Chondrocyte (in vitro differentiated cells): ENCODE data around the gene NRSN2. TPM values are rescaled to one million over a fixed set of nuclear protein-coding genes. Genes with fewer than 3 reads are reported as not detected.
"Not testable (repeated sequence)": the region's sequence is repeated elsewhere in the genome, so short reads cannot be mapped to it uniquely, and the experiment has no call there.

Source experiments
- DNase-seq: peaks from one replicate; pipeline ENCODE4 v3.0.0; 2021; ENCODE audit warnings: mixed read lengths, low spot score
- H3K27ac Mint-ChIP-seq: one replicate; pipeline ENCODE4 v1.8.0; 2021; ENCODE audit warnings: mild to moderate bottlenecking, moderate library complexity, mixed read lengths; ENCODE audit not compliant: unreplicated experiment
- H3K27me3 Mint-ChIP-seq: 2 replicates; pipeline ENCODE4 v1.8.0; 2021; ENCODE audit warnings: low read depth, mixed read lengths
- H3K36me3 Mint-ChIP-seq: 2 replicates; pipeline ENCODE4 v1.8.0; 2021; ENCODE audit warnings: low read depth, mixed read lengths
- H3K4me1 Mint-ChIP-seq: 2 replicates; pipeline ENCODE4 v1.8.0; 2021; ENCODE audit warnings: low read depth, mild to moderate bottlenecking, mixed read lengths
- H3K4me3 Mint-ChIP-seq: one replicate; pipeline ENCODE4 v1.8.0; 2021; ENCODE audit warnings: mild to moderate bottlenecking, moderate library complexity, mixed read lengths; ENCODE audit not compliant: unreplicated experiment
- H3K9me3 Mint-ChIP-seq: 2 replicates; pipeline ENCODE4 v1.8.0; 2021; ENCODE audit warnings: low read depth, mixed read lengths
- CTCF ChIP-seq: fragments of 200-600 bp; sonication (generic); IDR thresholded peaks from 2 replicates; pipeline ENCODE4 v1.5.0; 2021; ENCODE audit warnings: antibody characterized with exemption, mild to moderate bottlenecking, moderate library complexity
- total RNA-seq: library from RNA; stranded (reverse); gene quantifications from 3 replicates; pipeline ENCODE4 v1.2.1, GENCODE V29; 2021

Gene NRSN2
- total RNA-seq, 1 donor from 2014 or later, result 77.1 TPM

DNA sequence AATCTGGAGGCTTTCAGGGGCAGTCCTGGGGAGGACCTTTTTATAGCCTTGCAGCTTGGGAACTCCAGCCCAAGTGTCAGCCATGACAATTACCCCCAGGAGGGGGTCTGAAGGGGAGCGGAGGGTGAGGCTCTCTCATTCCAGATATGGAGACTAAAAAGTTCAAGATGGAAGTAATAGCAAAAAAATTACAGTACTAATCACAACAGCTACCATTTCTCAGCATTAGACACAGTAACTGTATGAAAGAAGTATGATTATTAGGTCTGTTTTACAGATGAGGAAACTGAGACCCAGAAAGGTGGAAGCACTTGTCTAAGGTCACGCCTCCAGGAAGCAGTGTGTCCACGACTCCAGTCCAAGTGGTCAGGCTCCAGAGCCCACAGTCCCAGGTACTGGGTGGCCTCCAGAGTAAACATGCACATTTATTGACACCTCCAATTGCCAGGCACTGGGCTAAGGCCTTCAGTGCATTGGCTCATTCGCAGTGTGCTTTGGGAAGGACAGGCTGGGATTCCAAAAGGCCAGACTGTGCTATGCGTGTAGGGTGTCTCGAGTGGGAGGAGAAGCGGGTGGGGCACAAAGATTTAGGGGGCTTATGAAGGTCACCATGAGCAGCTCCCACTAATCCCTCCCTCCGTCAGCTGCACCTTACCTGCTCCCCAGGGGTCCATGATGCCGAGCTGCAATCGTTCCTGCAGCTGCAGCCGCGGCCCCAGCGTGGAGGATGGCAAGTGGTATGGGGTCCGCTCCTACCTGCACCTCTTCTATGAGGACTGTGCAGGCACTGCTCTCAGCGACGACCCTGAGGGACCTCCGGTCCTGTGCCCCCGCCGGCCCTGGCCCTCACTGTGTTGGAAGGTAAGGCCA is 2.3 kb downstream of the NRSN2 start:
- TF ChIP-seq CTCF, result no peak
- DNase-seq, result no peak
- Mint-ChIP-seq H3K36me3 (peaks cover 6% of the 10 kb centered on the region), H3K27me3 (no peaks in the 10 kb centered on the region), H3K9me3 (no peaks in the 10 kb centered on the region), H3K4me3 (no peak overlapping the region), H3K4me1 (peaks cover 14% of the 10 kb centered on the region), H3K27ac (no peak overlapping the region)

DNA sequence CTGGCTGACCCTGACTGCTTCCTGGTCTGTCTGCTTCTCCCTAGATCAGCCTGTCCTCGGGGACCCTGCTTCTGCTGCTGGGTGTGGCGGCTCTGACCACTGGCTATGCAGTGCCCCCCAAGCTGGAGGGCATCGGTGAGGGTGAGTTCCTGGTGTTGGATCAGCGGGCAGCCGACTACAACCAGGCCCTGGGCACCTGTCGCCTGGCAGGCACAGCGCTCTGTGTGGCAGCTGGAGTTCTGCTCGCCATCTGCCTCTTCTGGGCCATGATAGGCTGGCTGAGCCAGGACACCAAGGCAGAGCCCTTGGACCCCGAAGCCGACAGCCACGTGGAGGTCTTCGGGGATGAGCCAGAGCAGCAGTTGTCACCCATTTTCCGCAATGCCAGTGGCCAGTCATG is 6.3 kb downstream of the NRSN2 start:
- H3K27me3 Mint-ChIP-seq, result no peaks in the 10 kb centered on the region
- peaks cover 2% of the 10 kb centered on the region for H3K36me3 Mint-ChIP-seq
- H3K4me1 Mint-ChIP-seq, result peaks cover 13% of the 10 kb centered on the region
- TF ChIP-seq CTCF, result no peak
- no peak overlapping the region for H3K4me3 Mint-ChIP-seq
- no peaks in the 10 kb centered on the region for H3K9me3 Mint-ChIP-seq
- DNase-seq, result no peak
- no peak overlapping the region for H3K27ac Mint-ChIP-seq

GRCh38 chr20:354298-354977 is 7.5 kb downstream of the NRSN2 start:
- Mint-ChIP-seq H3K27me3 (no peaks in the 10 kb centered on the region), H3K4me1 (peaks cover 14% of the 10 kb centered on the region), H3K36me3 (peaks cover 2% of the 10 kb centered on the region), H3K27ac (no peak overlapping the region), H3K4me3 (no peak overlapping the region), H3K9me3 (no peaks in the 10 kb centered on the region)
- peak; percentile 97 for TF ChIP-seq CTCF
- no peak for DNase-seq

DNA sequence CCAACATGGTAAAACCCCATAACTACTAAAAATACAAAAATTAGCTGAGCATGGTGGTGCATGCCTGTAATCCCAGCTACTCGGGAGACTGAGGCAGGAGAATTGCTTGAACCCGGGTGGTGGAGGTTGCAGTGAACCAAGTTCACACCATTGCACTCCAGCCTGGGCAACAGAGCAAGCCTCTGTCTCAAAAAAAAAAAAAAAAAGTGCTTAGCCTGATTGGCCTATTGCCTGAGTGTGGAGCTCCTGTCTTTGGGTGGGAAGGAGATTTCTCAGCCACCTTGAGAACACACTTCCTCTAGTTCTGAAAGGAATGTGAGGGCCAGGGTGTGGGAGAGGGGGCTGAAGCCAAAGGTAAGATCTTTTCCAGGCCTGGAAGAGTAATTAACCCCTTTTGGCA is 9.2 kb downstream of the NRSN2 start:
- not testable (repeated sequence) for H3K36me3 Mint-ChIP-seq, H3K27me3 Mint-ChIP-seq, H3K27ac Mint-ChIP-seq

GRCh38 chr20:356745-357144 is 9.8 kb downstream of the NRSN2 start:
- no peak for TF ChIP-seq CTCF
- H3K36me3 Mint-ChIP-seq, result no peaks in the 10 kb centered on the region
- peaks cover 34% of the 10 kb centered on the region for H3K4me1 Mint-ChIP-seq
- H3K27ac Mint-ChIP-seq, result peak overlapping the region; percentile 42
- no peak overlapping the region for H3K4me3 Mint-ChIP-seq
- no peaks in the 10 kb centered on the region for H3K9me3 Mint-ChIP-seq
- no peaks in the 10 kb centered on the region for H3K27me3 Mint-ChIP-seq
- DNase-seq, result no peak

More for the DNA sequence above, 9.2 kb downstream of the NRSN2 start:
- peaks cover 28% of the 10 kb centered on the region for H3K4me1 Mint-ChIP-seq
- DNase-seq, H3K9me3 Mint-ChIP-seq, H3K4me3 Mint-ChIP-seq: not testable (repeated sequence)
